Transverse colon (tissue), 4 donors: Measurements from ENCODE around the gene SELENON. TPM values are rescaled to one million over a fixed set of nuclear protein-coding genes. Genes with fewer than 3 reads are reported as not detected.

Experiments
- DNase-seq: peaks from one replicate; pipeline ENCODE4 v3.0.0-alpha.2; 2019
- H3K27ac ChIP-seq, 4 donors: fragments of 200-600 bp; sonication (generic); 2 replicates each; pipeline ENCODE4 v1.5.1; 2016 to 2018; ENCODE audit warnings: inconsistent platforms in 4 of 4
- H3K27me3 ChIP-seq: fragments of 200-600 bp; sonication (generic); 2 replicates; pipeline ENCODE4 v1.5.1; 2017; ENCODE audit warnings: inconsistent platforms
- H3K36me3 ChIP-seq, 4 donors: fragments of 200-600 bp; sonication (generic); 2 replicates each; pipeline ENCODE4 v1.5.1; 2017 to 2019; ENCODE audit warnings: inconsistent platforms in 4 of 4
- H3K4me1 ChIP-seq, 4 donors: fragments of 200-600 bp; sonication (generic); 2 replicates each; pipeline ENCODE4 v1.5.1; 2017 to 2020; ENCODE audit warnings: inconsistent platforms in 4 of 4
- H3K4me3 ChIP-seq, 4 donors: fragments of 200-600 bp; sonication (generic); 1 replicate in 1 of 4; 2 replicates in 3 of 4; pipeline versions ENCODE4 v1.5.1 to v1.6.1; 2017 to 2019; ENCODE audit warnings: inconsistent platforms in 4 of 4
- H3K9me3 ChIP-seq, 2 donors: fragments of 200-600 bp; sonication (generic); 2 replicates each; pipeline ENCODE4 v1.5.1; 2017 to 2019; ENCODE audit warnings: inconsistent platforms in 2 of 2
- EP300 ChIP-seq: sonication (generic); formaldehyde crosslinking; IDR thresholded peaks from one replicate; pipeline ENCODE4 v1.6.1; 2017; ENCODE audit warnings: antibody characterized with exemption, low read depth
- POLR2A ChIP-seq: fragments of 450-650 bp; IDR thresholded peaks from one replicate; pipeline ENCODE4 v1.6.1; 2016; ENCODE audit warnings: antibody characterized with exemption, mild to moderate bottlenecking, moderate library complexity
- POLR2AphosphoS5 ChIP-seq, 3 donors: sonication (generic); formaldehyde crosslinking; IDR thresholded peaks; one replicate each; pipeline ENCODE4 v1.6.1; 2016; ENCODE audit warnings: antibody characterized with exemption in 3 of 3
- WGBS, 2 donors: methylation state at CpG; one replicate each; pipeline ENCODE4 v1.1.5; 2018; ENCODE audit warnings: low coverage in 1 of 2; 5-methylcytosine and 5-hydroxymethylcytosine counted together
- in situ Hi-C, 4 donors: fragments of 200-750 bp; cut with MboI; loops; one replicate each; pipeline versions ENCODE4 v1.15.0 to v1.15.1; 2017; ENCODE audit warnings: low sequenced_read_pairs in 3 of 4, low pct_ligation_motif_present in 1 of 4, low pct_unique_long_range_greater_than_20kb in 1 of 4
- intact Hi-C: fragments of 100-400 bp; cut with DNase I; formaldehyde crosslinking; loops from one replicate; pipeline ENCODE4 v1.15.1; 2023; ENCODE audit warnings: low total_unique reads
- total RNA-seq, 4 donors: library from RNA; depleted of rRNA; stranded (reverse); fragments of >200 nt; gene quantifications; one replicate each; pipeline ENCODE4 v1.1.0, GENCODE V29; 2016
- TF ChIP-seq, protein P1 (sequence below), 5 experiments: fragments of 200-600 bp in 3 of 5; fragments of 450-650 bp in 2 of 5; sonication (generic) in 3 of 5; IDR thresholded peaks; 1 replicate in 2 of 5; 2 replicates in 3 of 5; pipeline ENCODE4 v1.5.1; 2016 to 2017; ENCODE audit warnings: antibody characterized with exemption in 5 of 5, inconsistent platforms in 3 of 5, mild to moderate bottlenecking in 2 of 5, moderate library complexity in 1 of 5

Gene SELENON
- total RNA-seq, 4 donors from 2014 or later: 17.1 to 68.1 (median 24.4) TPM

DNA sequence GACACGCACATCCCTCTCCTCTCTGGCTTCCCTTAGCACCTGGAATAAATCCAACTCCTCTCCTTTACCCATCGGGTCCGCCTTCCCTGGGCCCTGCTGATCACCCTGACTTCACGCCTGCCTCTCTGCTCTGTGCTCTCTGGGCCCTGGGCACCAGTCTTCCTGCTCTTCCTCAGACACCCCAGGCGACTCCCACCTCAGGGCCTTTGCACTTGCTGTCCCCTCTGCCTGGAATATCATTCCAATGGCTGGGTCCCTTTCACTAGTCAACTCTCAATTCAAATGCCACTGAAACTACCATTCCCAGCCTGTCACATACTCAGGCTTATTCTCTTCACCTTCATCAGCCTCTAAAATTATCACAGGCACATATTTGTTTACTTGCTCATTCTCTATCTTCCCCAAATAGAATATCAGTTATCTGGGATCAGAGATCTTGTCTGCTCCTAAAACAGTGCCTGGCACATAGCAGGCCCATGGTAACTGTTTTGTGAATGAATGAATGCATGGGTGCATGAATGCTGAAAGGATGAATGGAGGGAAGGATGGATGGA is 27.2 kb upstream of the SELENON start:
- in situ Hi-C loops: no loop called here
- Histone ChIP-seq H3K4me1 (peaks cover 0 to 40% (median 17%) of the 10 kb centered on the region in 4 donors), H3K27ac (no peak overlapping the region), H3K4me3 (no peak overlapping the region), H3K9me3 (no peaks in the 10 kb centered on the region), H3K36me3 (no peaks in the 10 kb centered on the region), H3K27me3 (no peaks in the 10 kb centered on the region)
- TF ChIP-seq POLR2A (no peak), EP300 (no peak), POLR2AphosphoS5 (IDR thresholded peaks at IDR 0.05) (no peak)
- TF ChIP-seq, protein P1, sequence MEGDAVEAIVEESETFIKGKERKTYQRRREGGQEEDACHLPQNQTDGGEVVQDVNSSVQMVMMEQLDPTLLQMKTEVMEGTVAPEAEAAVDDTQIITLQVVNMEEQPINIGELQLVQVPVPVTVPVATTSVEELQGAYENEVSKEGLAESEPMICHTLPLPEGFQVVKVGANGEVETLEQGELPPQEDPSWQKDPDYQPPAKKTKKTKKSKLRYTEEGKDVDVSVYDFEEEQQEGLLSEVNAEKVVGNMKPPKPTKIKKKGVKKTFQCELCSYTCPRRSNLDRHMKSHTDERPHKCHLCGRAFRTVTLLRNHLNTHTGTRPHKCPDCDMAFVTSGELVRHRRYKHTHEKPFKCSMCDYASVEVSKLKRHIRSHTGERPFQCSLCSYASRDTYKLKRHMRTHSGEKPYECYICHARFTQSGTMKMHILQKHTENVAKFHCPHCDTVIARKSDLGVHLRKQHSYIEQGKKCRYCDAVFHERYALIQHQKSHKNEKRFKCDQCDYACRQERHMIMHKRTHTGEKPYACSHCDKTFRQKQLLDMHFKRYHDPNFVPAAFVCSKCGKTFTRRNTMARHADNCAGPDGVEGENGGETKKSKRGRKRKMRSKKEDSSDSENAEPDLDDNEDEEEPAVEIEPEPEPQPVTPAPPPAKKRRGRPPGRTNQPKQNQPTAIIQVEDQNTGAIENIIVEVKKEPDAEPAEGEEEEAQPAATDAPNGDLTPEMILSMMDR (IDR thresholded peaks at IDR 0.05): no peak
- WGBS, 2 donors: 80 to 87% methylated on average over 3 to 5 of the region's 5 CpGs
- intact Hi-C loops: no loop called here
- no peak for DNase-seq

DNA sequence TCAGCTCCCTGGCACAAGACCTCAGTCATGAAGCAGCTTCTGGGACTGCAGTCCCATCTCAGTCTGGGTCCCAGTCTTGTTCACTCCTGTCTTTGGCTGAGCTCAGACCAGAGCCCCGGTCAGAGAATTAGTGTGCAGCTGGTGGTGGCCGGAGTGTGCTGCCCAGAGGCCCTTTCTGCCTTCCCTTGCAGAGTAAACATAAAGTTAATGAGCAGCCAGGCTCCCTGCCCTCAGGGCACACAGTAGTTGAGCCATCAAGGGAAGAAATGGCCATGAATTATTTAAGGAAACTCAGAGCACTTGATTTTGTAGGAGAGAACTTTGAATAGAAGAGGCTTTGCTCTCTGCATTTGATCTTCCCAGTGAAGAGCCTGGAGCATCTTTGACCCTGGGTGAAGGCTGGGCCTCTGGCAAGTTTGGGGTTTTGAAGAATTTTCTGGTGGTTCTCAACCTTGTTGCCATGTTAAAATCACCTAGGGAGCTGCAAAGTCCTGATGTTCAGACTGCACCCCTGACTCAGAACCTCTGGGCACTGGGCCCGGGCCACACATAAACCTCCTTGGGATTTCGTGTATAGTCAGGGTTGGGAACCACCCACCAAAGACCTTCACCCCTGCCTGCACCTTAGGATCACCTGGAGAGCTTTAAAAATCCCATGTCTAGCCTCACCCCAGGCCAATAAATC is 26.4 kb upstream of the SELENON start:
- no peaks in the 10 kb centered on the region for H3K36me3 ChIP-seq
- peak; percentile 26 for DNase-seq
- H3K4me1 ChIP-seq: peaks cover 0 to 40% (median 17%) of the 10 kb centered on the region in 4 donors
- H3K4me3 ChIP-seq: no peak overlapping the region
- H3K9me3 ChIP-seq: no peaks in the 10 kb centered on the region
- no peak overlapping the region for H3K27ac ChIP-seq
- no peaks in the 10 kb centered on the region for H3K27me3 ChIP-seq
- in situ Hi-C loops: no loop called here
- intact Hi-C loops: no loop called here
- TF ChIP-seq EP300: no peak
- TF ChIP-seq POLR2AphosphoS5 (IDR thresholded peaks at IDR 0.05): no peak
- TF ChIP-seq POLR2A: no peak
- TF ChIP-seq, protein P1 (IDR thresholded peaks at IDR 0.05): no peak
- WGBS, 2 donors: 44% methylated on average over 4 of the region's 4 CpGs; no CpG with 5 or more reads in 1 of the 2 donors

- Histone ChIP-seq H3K9me3 (no peaks in the 10 kb centered on the region), H3K4me3 (no peak overlapping the region), H3K27me3 (no peaks in the 10 kb centered on the region), H3K36me3 (no peaks in the 10 kb centered on the region), H3K27ac (no peak overlapping the region), H3K4me1 (peaks cover 0 to 40% (median 17%) of the 10 kb centered on the region in 4 donors)
- TF ChIP-seq EP300: no peak
- TF ChIP-seq POLR2AphosphoS5 (IDR thresholded peaks at IDR 0.05): no peak
- no peak for TF ChIP-seq POLR2A
- TF ChIP-seq, protein P1 (IDR thresholded peaks at IDR 0.05): no peak
- DNase-seq: no peak
- intact Hi-C loops (no loop called here), in situ Hi-C loops (no loop called here)
- 80 to 81% methylated on average over 4 to 13 of the region's 13 CpGs for WGBS, 2 donors
These were observed 25.7 kb upstream of the SELENON start for GRCh38 chr1:25774206-25774803.

GRCh38 chr1:25774921-25775771 is 24.8 kb upstream of the SELENON start:
- TF ChIP-seq POLR2A (no peak), EP300 (no peak), POLR2AphosphoS5 (IDR thresholded peaks at IDR 0.05) (no peak)
- TF ChIP-seq, protein P1 (IDR thresholded peaks at IDR 0.05): no peak
- Histone ChIP-seq H3K9me3 (no peaks in the 10 kb centered on the region), H3K36me3 (no peaks in the 10 kb centered on the region), H3K4me1 (peaks cover 0 to 46% (median 17%) of the 10 kb centered on the region in 4 donors), H3K4me3 (no peak overlapping the region), H3K27ac (no peak overlapping the region), H3K27me3 (no peaks in the 10 kb centered on the region)
- in situ Hi-C loops: loop anchor here in 1 of 4 donors (25.0 kb wide), 1 partner anchor 163 kb away; the partner anchor contains the start of gene MAN1C1
- 57 to 58% methylated on average over 2 to 16 of the region's 16 CpGs for WGBS, 2 donors
- intact Hi-C loops: no loop called here
- DNase-seq: peak; percentile 32
